GM18520 (cell line): ENCODE results near the gene MED9.
"Not testable (repeated sequence)": the region's sequence is repeated elsewhere in the genome, so short reads cannot be mapped to it uniquely, and the experiment has no call there.

Source experiments
- ATAC-seq: cut with Tn5 transposase; IDR thresholded peaks from one replicate; pipeline ENCODE4 v1.9.1; 2021; ENCODE audit not compliant: unreplicated experiment

Gene MED9, protein sequence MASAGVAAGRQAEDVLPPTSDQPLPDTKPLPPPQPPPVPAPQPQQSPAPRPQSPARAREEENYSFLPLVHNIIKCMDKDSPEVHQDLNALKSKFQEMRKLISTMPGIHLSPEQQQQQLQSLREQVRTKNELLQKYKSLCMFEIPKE

DNA sequence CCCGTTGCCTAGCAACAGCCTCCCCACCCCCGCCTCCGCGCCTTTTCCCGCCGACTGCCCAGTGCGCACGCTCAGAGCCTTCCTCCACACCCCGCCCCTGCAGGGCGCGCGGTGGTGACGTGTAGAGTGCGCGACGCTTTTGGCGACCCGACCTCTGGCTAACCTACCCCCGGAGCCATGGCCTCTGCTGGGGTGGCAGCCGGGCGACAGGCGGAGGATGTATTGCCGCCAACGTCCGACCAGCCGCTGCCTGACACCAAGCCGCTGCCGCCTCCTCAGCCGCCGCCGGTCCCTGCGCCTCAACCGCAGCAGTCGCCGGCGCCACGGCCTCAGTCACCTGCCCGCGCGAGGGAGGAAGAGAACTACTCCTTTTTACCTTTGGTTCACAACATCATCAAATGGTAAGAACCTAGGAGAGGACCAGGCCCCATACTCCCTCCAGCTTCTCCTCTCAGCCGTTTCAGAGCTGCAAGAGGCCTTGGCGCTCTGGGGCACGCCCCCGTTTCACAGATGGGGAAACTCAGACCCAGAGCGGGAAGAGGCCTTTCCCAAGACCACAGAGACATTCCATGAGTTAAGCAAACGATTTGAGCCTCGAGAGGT is at the start of gene MED9:
MED9 (plus strand) TSS at position 136 of the 603 bp plus-strand sequence; CDS start at position 178, 42 bp downstream.
- peak; percentile 70 for ATAC-seq

DNA sequence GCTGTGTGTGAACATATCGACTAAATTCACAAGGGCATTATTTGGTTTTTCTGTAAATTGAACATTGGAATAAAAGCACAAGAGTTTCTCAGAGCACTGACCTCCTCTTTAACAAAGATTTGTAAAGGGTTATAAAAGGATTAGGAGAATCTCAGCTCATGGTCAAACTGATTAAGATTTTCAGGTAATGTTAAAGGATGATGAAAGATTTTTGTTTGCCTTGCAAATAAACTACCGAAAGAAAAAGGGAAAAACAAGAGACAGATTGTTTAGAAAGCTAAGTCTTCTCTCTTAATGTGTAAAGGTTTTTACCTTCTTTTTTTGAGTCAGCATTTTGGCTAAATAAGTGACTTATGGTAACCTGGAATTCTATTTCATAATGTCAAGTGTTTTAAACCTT is 47.6 kb upstream of the MED9 start:
- ATAC-seq: no peak

DNA sequence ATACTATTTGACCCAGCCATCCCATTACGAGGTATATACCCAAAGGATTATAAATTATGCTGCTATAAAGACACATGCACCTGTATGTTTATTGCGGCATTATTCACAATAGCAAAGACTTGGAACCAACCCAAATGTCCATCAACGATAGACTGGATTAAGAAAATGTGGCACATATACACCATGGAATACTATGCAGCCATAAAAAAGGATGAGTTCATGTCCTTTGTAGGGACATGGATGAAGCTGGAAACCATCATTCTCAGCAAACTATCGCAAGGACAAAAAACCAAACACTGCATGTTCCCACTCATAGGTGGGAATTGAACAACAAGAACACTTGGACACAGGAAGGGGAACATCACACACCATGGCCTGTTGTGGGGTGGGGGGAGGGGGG is 45.9 kb upstream of the MED9 start:
- not testable (repeated sequence) for ATAC-seq

DNA sequence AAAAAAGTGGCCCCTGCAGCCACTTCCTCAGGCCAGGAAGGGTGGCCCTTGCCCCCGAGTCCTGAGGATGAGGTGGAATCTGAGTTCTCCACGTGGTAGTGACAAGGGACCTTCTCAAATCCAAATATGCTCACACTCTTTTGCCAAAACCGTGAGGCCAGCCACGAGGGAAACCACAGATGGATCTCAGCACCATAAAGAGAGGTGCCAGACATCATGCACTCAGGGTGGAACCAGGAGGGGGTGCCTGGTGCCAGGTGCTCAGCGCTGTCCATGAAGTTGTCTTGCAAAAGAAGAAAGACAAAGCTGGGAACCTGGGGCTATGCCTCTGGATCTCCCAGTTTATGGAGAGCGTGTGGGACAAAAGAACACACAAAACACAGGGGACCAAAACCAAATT is 45.2 kb upstream of the MED9 start:
- ATAC-seq: no peak

DNA sequence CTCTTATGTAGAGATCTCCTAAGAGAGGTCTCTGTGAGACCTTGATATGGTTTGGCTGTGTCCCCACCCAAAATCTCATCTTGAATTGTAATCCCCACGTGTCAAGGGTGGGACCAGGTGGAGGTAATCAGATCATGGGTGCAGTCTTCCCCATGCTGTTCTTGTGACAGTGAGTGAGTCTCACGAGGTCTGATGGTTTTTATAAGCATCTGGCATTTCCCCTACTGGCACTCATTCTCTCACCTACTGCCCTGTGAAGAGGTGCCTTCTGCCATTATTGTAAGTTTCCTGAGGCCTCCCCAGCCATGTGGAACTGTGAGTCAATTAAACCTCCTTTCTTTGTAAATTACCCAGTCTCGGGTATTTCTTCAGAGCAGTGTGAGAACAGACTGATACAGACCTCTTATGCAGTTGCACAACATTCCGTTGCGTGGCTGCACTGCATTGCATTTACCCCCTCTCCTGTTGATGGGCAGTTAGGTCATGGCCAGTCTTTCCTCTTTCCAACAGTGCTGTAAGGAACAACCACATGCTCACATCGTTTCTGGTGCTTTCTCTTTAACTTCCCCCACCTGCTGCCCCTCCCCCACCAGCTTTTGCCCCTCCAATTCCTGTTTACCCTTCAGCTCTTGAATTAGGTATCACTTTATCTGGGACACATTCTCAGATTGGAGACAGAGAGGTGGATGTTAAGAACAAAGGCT is 43.6 kb upstream of the MED9 start:
- no peak for ATAC-seq

DNA sequence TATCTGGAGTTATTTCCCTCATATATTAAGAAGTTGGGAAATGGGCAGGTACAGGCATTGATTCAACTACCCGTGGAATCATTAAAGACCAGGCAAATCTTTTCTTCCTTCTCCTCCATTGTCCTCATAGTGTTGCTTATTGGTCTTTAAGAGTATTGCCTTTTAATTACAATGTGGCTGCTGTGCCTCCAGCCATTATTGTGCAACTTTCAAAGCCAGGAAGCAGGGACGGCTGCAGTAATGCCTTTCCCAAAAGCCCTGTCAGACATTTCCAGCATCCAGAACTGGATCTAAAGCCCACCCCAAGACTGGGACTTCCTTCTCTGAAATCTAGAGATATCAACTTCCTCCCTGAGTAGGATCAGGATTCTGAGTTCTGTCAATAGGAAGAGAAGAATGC is 42.3 kb upstream of the MED9 start:
- no peak for ATAC-seq

DNA sequence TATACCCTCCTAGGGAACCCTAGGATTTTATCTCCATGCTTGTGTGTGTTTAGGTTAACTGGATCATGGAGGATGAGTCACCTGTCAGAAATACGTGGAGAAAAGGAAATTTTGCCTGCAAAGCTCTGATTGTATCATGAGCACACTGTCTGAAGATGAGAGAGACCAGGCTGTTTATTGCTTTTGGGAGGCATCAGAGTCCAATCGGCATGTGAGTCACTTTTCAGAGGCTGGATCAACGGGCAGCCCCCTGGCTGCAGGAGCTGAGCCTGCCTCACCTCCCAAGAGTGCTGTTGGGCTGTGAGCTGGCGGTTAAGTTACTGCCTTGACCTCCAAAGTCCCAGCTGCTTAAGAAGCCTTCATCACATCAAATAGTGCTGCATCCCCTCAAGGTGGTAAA is 41.5 kb upstream of the MED9 start:
- no peak for ATAC-seq

DNA sequence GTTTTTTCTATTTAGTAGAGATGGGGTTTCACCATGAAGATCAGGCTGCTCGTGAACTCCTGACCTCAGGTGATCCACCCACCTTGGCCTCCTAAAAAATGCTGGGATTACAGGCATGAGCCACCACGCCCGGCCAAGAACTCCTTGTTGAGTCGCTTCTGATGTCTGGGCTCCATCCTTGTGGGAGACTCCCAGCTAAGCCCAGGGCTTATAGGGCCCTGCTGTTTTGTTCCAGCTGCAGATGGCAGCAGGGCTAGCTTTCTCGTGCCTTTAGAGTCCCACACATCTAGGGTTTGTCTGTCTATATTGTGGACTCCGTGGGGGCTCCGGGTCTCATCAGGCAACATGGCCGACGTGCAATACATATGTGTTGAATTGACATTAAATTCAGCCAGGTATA is 39.3 kb upstream of the MED9 start:
- ATAC-seq: no peak

DNA sequence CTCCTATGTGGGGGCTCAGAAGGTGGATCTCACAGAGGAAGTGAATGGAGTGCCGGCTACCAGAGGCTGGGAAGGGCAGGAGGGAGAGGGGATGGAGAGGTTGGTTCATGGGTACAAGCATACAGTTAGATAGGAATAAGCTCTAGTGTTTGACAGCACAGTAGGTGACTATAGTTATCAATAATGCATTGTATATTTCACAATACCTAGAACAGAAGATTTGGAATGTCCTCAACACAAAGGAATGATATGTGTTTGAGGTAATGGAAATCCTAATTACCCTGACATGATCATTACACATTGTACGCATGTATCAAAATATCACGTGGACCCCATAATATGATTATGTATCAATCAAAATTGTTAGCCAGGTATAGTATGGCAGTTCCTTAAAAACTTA is 38.9 kb upstream of the MED9 start:
- no peak for ATAC-seq

DNA sequence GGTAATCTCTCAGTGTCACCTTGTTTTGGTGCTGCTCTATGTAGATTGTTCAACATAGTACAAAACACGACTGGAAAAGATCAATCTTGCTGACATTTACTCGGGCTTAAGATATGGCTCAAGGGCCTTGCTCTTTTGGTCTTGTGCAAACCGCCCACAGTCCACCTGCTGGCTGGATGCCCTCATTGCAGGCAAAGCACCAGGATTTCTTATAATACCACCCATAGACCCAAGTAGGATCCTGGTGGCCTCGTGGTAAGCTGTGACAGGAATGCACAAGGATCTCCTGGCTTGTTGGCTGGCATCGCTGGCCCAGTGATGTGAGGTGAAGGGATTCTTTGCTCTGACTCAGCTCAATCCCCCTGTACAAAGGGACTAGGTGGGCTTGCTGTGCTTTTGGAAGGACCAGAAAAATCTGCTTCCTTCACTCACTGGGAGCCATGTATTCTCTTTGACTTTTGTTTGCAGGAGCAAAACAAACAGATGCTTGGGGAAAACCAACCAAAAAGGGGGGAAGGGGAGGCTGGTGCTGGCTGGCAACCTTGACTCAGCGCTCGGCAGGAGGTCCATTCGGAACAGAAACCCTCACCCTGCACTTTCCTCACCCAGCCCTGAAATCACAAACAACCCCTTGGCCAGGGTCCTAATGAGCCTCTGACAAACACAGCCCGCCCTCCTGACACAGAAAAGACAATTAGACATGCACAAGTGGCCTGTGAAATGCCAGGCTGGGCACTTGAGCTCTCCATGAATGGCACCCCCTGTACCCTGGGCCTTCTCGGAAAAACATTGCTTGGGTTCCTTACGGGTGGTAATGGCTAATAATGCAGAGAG is 36.6 kb upstream of the MED9 start:
- no peak for ATAC-seq

DNA sequence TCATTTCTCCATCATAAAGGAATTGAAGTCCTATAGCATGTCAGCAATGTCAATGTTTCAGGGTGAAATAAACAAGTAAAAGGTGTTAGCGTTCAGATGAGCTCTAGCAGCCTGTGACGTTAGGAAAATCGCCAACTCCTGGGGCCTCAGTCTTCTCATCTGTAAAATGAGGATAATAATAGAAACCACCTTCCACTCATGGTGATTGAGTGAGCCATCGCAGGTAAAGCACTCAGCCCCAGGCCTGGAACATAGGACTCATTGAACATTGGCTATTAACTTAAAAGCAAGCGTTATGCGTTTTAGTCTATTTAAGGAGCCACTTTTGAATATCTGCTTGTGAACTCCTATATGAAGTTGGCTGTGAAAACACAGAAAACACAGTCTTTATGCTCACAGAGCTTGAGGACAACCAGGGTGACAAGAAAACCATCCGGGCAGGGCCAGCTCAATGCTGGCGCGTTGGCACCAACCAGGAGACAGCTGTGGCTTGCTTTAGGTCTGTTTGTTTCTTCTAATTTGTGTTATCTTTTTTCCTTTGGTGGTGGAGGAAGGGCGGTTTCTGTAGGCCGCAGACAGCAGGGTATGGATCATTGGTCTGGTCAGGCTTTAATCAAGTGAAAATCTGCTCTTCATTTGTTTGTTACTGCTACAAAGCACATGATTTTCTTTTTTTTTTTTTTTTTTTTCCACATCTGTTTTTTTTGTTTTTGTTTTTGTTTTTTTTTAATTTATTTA is 35.7 kb upstream of the MED9 start:
- ATAC-seq: no peak

DNA sequence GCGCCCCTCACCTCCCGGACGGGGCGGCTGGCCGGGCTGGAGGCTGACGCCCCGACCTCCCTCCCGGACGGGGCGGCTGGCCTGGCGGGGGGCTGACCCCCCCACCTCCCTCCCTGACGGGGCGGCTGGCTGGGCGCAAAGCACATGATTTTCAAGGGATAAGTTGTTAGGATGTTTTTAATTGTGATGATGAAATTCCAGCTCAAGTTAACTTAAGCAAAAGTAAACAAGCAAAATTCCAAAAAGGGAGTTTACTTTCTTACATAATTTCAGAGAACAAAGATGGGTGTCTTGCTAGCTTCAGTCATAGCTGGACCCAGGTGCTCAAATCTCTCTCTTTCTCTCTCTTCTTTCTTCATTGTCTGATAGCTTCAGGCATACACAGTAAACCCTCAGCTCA is 33.6 kb upstream of the MED9 start:
- no peak for ATAC-seq

DNA sequence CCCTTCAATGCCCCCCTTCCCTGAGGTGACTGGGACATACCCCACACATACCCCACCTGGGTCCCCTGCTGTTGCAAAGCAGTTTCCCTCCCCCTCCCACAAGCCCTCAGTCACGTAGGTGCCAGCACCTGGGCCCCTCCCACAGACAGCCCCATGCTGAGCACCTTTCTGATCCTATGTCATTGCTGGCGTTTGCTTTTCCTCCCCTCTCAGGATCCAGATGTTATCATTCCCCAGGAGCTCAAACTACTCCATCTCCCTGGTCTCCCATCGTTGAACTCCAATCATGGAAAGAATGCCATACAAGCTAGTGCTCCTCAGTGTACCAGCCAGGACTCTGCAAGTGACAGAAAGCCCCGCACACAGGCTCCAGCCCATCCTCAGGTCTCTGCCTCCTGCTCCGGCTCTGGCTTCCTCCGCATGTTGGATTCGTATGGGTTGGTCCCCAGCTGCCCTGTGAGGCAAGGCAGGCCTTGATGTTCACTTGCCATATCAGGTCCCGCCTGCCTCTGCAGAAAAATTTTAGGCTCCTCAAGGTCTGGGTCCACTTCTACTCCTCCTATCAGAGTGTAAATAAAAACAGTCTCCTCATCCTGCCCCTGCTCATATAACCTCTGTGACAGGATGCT is 31.4 kb upstream of the MED9 start:
- no peak for ATAC-seq

DNA sequence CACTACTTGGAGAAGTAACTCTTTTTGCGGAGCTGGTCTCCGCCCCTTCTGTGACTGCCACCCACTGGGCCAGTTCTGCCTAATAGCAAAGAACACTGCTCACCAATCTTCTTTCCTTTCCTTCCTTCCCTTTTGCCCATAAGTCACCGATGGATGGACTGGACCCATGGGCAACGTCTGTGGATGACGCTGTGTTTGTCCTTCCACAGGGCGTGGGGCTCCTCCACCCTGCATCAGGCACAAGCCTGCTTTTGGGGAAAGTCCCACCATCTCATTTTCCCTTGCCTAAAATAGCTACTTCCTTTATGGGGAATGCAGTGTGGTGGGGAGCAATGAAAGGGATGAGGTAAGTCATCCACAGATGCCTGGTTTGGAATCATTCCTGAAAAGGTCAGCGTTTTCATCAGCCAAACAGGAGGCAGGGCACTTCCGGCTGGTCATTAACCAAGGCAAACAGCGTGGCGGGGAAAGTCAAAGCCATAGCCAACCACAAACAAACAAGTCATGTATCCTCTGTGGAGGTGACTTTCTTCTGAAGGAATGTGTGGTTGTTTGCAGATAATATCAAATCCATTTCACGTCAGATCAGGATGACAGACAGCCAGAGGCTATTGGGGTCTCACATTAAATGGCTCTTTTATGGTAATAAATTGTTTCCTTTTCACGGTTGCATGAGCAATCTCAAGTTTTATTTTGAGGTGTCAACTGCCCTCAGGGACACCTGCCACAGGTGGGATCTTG is 30.7 kb upstream of the MED9 start:
- ATAC-seq: no peak

DNA sequence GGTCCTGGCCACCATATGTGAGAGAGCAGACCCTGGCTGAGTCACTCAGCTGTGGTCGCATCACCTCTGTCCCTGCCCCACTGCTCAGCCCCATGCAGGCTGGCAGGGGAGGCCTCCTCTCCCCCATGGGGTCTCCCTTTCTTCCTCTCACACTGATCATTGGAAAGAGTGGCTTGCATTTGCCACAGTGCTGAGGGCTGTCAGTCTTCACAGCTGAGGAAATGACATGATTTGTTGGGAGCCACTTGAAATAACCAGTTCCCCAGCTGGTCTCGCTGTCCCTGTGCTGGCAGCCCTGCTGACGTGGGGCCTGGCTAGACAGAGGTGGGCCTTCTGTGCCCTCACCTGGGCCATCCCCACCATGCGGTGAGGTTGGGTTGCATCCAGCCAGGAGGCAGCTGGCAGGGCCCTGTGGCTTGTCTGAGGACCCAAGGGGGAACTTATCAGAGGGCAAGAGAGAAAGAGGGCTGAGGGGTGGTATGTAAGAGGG is 30.1 kb upstream of the MED9 start:
- ATAC-seq: no peak

DNA sequence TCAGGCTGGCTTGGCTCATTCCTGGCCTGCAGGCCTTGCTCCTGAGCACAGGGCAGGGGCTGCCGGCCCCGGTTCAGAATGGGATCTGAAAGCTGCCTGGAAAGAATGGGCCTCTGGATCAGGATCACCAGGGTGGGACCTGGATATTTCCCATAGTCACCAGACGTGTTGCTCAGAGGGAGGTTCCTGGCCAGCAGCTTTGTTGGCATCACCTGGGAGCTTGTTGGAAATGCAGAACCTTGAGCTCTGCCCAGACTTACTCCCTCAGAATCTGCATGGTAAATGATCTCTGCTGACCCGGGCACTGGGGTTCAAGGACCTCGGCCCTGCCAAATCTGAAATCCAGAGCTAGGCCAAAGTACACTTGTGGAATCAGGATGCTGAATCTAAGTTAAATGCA is 29.5 kb upstream of the MED9 start:
- no peak for ATAC-seq

DNA sequence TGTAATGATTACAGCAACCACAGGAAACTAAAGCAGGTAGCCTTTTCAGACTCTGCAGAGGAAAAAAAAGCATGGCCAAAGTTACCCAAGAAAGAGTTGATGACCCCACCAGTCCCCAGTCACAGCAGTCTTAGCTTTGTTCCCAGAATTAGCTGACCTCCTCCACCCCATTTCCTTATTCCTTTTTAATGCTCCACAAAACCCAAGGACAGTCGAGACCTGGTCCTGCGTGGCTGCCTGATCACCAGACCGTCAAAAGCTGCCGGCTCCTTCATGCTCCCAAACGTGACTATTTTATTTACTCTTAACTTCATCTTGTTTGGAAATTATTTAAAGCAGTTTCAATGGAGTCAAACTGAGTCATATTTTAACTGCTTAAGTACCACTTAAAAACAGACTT is 28.7 kb upstream of the MED9 start:
- no peak for ATAC-seq

DNA sequence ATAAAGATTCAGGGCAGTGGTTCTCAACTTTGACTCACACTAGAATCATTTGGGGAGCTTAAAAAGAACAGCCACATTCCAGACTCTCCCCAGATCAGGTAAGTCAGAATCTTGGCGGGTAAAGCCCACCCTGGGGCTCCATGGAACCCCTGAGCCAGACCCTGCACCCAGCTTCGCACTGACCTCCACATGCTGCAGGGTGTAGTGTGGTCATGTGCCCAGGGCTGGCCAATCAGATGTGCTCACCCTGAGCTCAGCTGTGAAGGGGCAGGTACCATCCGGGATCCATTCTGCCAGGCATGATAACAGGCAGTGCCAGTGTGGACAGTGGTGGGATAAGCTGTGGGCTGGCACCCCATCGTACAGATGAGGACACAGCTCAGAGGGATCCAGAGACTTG is 28.1 kb upstream of the MED9 start:
- ATAC-seq: no peak

DNA sequence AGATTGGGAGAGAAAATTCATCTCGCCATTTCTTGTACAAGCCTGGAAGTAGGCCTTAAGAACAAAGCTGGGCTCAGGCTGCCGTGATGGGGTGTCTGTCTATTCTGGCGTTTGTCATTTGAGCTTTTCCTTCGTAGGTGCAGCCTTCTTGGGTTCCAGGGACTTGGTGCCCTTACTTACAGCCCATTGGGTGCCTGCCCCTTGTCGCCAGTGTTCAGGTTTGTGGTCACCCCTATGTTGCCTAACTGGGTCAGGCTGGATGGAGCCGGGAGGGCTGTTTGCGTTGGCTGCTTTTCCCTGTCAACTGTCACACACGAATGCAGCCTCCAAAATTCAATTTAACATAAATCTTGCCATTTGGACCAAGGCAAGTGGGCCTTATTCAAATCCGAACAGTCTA is 23.7 kb upstream of the MED9 start:
- no peak for ATAC-seq

DNA sequence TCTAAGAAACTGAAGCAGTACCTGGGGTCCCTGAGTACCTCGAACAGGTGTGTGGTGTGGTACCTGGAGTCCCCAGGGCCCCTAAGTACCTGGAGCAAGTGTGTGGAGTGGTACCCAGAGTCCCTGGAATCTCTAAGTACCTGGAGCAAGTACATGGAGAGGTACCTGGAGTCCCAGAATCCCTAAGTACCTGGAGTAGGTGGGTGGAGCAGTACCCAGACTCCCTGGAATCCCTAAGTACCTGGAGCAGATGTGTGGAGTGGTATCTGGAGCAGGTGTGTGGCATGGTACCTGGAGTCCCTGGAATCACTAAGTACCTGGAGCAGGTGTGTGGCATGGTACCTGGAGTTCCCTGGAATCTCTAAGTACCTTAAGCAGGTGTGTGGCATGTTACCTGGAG is 22.5 kb upstream of the MED9 start:
- no peak for ATAC-seq
